ENCODE data around the gene DSP.

- TF ChIP-seq CTCF (IDR thresholded peaks at IDR 0.05) (no peak), POLR2A (IDR thresholded peaks at IDR 0.05) (no peak)
Measured at GRCh38 chr6:7588506-7588905, 47.0 kb downstream of the DSP start.
